ENCODE results near the gene TMEM53.

- TF ChIP-seq CTCF (conservative IDR thresholded peaks at IDR 0.05 in 1 of 2, IDR thresholded peaks at IDR 0.05 in 1 of 2; ENCODE audit: low read depth in 1 of 2, low read length in 2 of 2) (no peak), EZH2 (IDR thresholded peaks at IDR 0.05; ENCODE audit: low read length, missing control alignments) (no peak)
Measured at GRCh38 chr1:44649788-44650158, 24.5 kb downstream of the TMEM53 start.
